GM18907 (cell line): Measurements from ENCODE around the gene PROKR1.
"Not testable (repeated sequence)": the region's sequence is repeated elsewhere in the genome, so short reads cannot be mapped to it uniquely, and the experiment has no call there.

ENCODE experiments used
- ATAC-seq: cut with Tn5 transposase; IDR thresholded peaks from one replicate; pipeline ENCODE4 v1.9.1; 2021; ENCODE audit warnings: mild to moderate bottlenecking, moderate library complexity; ENCODE audit not compliant: unreplicated experiment

The PROKR1 gene

GRCh38 chr2:68643011-68643873, at the start of gene PROKR1:
TSS of gene PROKR1 (plus strand) at chr2:68643579. CDS start at chr2:68645822, 2,243 bp downstream.
- ATAC-seq = no peak

GRCh38 chr2:68594041-68594440, 49.3 kb upstream of the PROKR1 start:
- ATAC-seq = no peak

- ATAC-seq = peak; percentile 80
Observed at GRCh38 chr2:68594674-68595492, 48.5 kb upstream of the PROKR1 start.

GRCh38 chr2:68595493-68595785, 47.9 kb upstream of the PROKR1 start:
- not testable (repeated sequence) for ATAC-seq

GRCh38 chr2:68600495-68600894, 42.9 kb upstream of the PROKR1 start:
- not testable (repeated sequence) for ATAC-seq

- no peak for ATAC-seq
Observed at GRCh38 chr2:68603059-68603458, 40.3 kb upstream of the PROKR1 start.

GRCh38 chr2:68604077-68604476, 39.3 kb upstream of the PROKR1 start:
- no peak for ATAC-seq

- no peak for ATAC-seq
Observed at GRCh38 chr2:68605939-68606338, 37.4 kb upstream of the PROKR1 start.

- ATAC-seq = no peak
Observed at GRCh38 chr2:68606759-68607158, 36.6 kb upstream of the PROKR1 start.

GRCh38 chr2:68607837-68608236, 35.5 kb upstream of the PROKR1 start:
- ATAC-seq = no peak

- no peak for ATAC-seq
Observed at GRCh38 chr2:68612765-68613519, 30.4 kb upstream of the PROKR1 start.

- ATAC-seq = no peak
Observed at GRCh38 chr2:68620772-68621171, 22.6 kb upstream of the PROKR1 start.

GRCh38 chr2:68623820-68624219, 19.6 kb upstream of the PROKR1 start:
- no peak for ATAC-seq

GRCh38 chr2:68627615-68628014, 15.8 kb upstream of the PROKR1 start:
- ATAC-seq = no peak

- ATAC-seq = no peak
Observed at GRCh38 chr2:68632021-68632420, 11.4 kb upstream of the PROKR1 start.

GRCh38 chr2:68637047-68637446, 6.3 kb upstream of the PROKR1 start:
- no peak for ATAC-seq

- no peak for ATAC-seq
Observed at GRCh38 chr2:68643874-68644485, 601 bp downstream of the PROKR1 start.

GRCh38 chr2:68645523-68645922, 2.1 kb downstream of the PROKR1 start:
- peak; percentile 81 for ATAC-seq

- ATAC-seq = no peak
Observed at GRCh38 chr2:68646303-68646702, 2.9 kb downstream of the PROKR1 start.

- ATAC-seq = no peak
Observed at GRCh38 chr2:68650645-68651044, 7.3 kb downstream of the PROKR1 start.

- ATAC-seq = no peak
Observed at GRCh38 chr2:68653034-68653433, 9.7 kb downstream of the PROKR1 start.
